ENCODE results near the gene GOLGA8M. TPM values are rescaled to one million over a fixed set of nuclear protein-coding genes. Genes with fewer than 3 reads are reported as not detected.

Gene GOLGA8M
- 0.05 to 0.07 TPM in 2 of 5 replicates, not detected in the others for total RNA-seq (2022; extraction: Qiagen RNA extraction)

GRCh38 chr15:28712270-28712669 lies at the start of gene GOLGA8M:
GOLGA8M (minus strand) TSS chr15:28712421; CDS start chr15:28712323, 98 bp downstream.

Other genes starting within 250 kb of the GOLGA8M start
- gene GOLGA8G, start 179.4 kb downstream of the GOLGA8M start, total RNA-seq (2022; extraction: Qiagen RNA extraction), result not detected in 5 replicates
- not detected in 5 replicates for gene GOLGA6L25, start 158.9 kb downstream of the GOLGA8M start, total RNA-seq (2022; extraction: Qiagen RNA extraction)
- gene GOLGA6L7, start 136.2 kb upstream of the GOLGA8M start, total RNA-seq (2022; extraction: Qiagen RNA extraction), result not detected in 5 replicates
- 16.3 to 21.2 TPM (median 18.2 TPM) in 5 replicates for gene APBA2, start 173.6 kb upstream of the GOLGA8M start, total RNA-seq (2022; extraction: Qiagen RNA extraction)